Erythroblast (primary cell): Measurements from ENCODE around the gene MBD1.

Source experiments
- GATA1 ChIP-seq: IDR thresholded peaks from 2 replicates; pipeline ENCODE4 v1.6.1; 2011; ENCODE audit warnings: low read depth, mild to moderate bottlenecking, control low read depth, low read length, moderate library complexity
- POLR2A ChIP-seq: IDR thresholded peaks from 2 replicates; pipeline ENCODE4 v1.6.1; 2011; ENCODE audit warnings: mild to moderate bottlenecking, low read length

GRCh38 chr18:50307738-50308470 is 26.6 kb upstream of the MBD1 start:
- TF ChIP-seq POLR2A (peak; percentile 34), GATA1 (no peak)
